Embryonic facial prominence (tissue), 1 donor: Measurements from ENCODE around the gene CCNB1.
"Not testable (repeated sequence)": the region's sequence is repeated elsewhere in the genome, so short reads cannot be mapped to it uniquely, and the experiment has no call there.

Experiments used
- DNase-seq: peaks from one replicate; pipeline ENCODE4 v3.0.0-alpha.2; 2016; ENCODE audit errors: extremely low spot score

The CCNB1 gene

GRCh38 chr5:69184621-69185020 lies 17.7 kb downstream of the CCNB1 start:
- DNase-seq: no peak

GRCh38 chr5:69187342-69187741 lies 20.4 kb downstream of the CCNB1 start:
- no peak for DNase-seq

GRCh38 chr5:69188811-69189161 lies 21.8 kb downstream of the CCNB1 start:
- DNase-seq: no peak

- peak; percentile 90 for DNase-seq
Observed at GRCh38 chr5:69189162-69190086, 22.5 kb downstream of the CCNB1 start, which contains the start of gene CENPH. Gene CENPH, plus strand, starts transcription at chr5:69189583. Its CDS starts 52 bp downstream, at chr5:69189635.

GRCh38 chr5:69202497-69202896 lies 35.5 kb downstream of the CCNB1 start:
- no peak for DNase-seq

GRCh38 chr5:69206528-69207190 lies 39.7 kb downstream of the CCNB1 start:
- no peak for DNase-seq

GRCh38 chr5:69209602-69210001 lies 42.7 kb downstream of the CCNB1 start:
- no peak for DNase-seq

- DNase-seq: no peak
Observed at GRCh38 chr5:69211200-69211599, 44.2 kb downstream of the CCNB1 start.

- DNase-seq: no peak
Observed at GRCh38 chr5:69212022-69212421, 45.1 kb downstream of the CCNB1 start.

- DNase-seq: no peak
Observed at GRCh38 chr5:69213513-69214215, 46.7 kb downstream of the CCNB1 start.

GRCh38 chr5:69217151-69217511 lies 50.2 kb downstream of the CCNB1 start:
- no peak for DNase-seq

- peak; percentile 73 for DNase-seq
Observed at GRCh38 chr5:69217548-69218526, 50.9 kb downstream of the CCNB1 start.

GRCh38 chr5:69219939-69220338 lies 53.0 kb downstream of the CCNB1 start:
- DNase-seq: no peak

GRCh38 chr5:69220371-69220770 lies 53.4 kb downstream of the CCNB1 start:
- DNase-seq: not testable (repeated sequence)

GRCh38 chr5:69220833-69221232 lies 53.9 kb downstream of the CCNB1 start:
- DNase-seq: not testable (repeated sequence)

GRCh38 chr5:69224520-69224919 lies 57.6 kb downstream of the CCNB1 start:
- no peak for DNase-seq

- no peak for DNase-seq
Observed at GRCh38 chr5:69225860-69226259, 58.9 kb downstream of the CCNB1 start.
